ENCODE results near the gene NCMAP. TPM values are rescaled to one million over a fixed set of nuclear protein-coding genes. Genes with fewer than 3 reads are reported as not detected.

NCMAP gene
- total RNA-seq, 1 experiment from 2014 or later: 0.33 TPM

DNA sequence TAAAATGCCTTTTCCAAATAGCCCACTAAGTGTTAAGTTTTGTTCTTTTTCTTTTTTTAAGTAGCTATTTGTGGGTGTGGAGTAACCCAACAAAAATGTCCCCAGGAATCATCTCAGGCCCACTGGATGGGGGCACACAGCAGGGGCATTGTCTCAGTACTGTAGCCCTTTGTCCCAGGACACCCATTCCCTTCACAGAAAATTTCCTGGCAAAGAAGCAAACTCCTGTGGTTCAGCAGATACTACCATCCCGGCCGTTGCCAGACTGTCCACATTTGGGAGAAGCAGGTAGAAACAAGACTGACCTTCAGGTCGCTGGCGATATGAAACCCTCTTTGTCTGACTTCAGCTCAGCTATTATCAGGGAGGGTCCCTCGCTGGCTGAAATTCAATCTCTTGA, 63.5 kb downstream of the NCMAP start:
- no peaks in the 10 kb centered on the region for H3K9me3 ChIP-seq (ENCODE audit: control insufficient read depth, insufficient read depth, low read depth, low read length)
- intact Hi-C loops (cut with micrococcal nuclease; ENCODE audit: unreplicated experiment) (no loop called here), in situ Hi-C loops (cut with HindIII; ENCODE audit: low pct_unique_long_range_greater_than_20kb, low sequenced_read_pairs) (no loop called here)
- ATAC-seq (no peak), DNase-seq (ENCODE audit: low read depth, low spot score) (no peak)
- CTCF ChIA-PET: no interaction called here
- no peak overlapping the region for H3K27ac ChIP-seq (ENCODE audit: low read length)
- no peak for TF ChIP-seq TCF7L2 (IDR thresholded peaks at IDR 0.05; ENCODE audit: low read depth, low read length)
- TF ChIP-seq, protein P1, sequence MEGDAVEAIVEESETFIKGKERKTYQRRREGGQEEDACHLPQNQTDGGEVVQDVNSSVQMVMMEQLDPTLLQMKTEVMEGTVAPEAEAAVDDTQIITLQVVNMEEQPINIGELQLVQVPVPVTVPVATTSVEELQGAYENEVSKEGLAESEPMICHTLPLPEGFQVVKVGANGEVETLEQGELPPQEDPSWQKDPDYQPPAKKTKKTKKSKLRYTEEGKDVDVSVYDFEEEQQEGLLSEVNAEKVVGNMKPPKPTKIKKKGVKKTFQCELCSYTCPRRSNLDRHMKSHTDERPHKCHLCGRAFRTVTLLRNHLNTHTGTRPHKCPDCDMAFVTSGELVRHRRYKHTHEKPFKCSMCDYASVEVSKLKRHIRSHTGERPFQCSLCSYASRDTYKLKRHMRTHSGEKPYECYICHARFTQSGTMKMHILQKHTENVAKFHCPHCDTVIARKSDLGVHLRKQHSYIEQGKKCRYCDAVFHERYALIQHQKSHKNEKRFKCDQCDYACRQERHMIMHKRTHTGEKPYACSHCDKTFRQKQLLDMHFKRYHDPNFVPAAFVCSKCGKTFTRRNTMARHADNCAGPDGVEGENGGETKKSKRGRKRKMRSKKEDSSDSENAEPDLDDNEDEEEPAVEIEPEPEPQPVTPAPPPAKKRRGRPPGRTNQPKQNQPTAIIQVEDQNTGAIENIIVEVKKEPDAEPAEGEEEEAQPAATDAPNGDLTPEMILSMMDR (IDR thresholded peaks at IDR 0.05): no peak
- TF ChIP-seq, protein P2, sequence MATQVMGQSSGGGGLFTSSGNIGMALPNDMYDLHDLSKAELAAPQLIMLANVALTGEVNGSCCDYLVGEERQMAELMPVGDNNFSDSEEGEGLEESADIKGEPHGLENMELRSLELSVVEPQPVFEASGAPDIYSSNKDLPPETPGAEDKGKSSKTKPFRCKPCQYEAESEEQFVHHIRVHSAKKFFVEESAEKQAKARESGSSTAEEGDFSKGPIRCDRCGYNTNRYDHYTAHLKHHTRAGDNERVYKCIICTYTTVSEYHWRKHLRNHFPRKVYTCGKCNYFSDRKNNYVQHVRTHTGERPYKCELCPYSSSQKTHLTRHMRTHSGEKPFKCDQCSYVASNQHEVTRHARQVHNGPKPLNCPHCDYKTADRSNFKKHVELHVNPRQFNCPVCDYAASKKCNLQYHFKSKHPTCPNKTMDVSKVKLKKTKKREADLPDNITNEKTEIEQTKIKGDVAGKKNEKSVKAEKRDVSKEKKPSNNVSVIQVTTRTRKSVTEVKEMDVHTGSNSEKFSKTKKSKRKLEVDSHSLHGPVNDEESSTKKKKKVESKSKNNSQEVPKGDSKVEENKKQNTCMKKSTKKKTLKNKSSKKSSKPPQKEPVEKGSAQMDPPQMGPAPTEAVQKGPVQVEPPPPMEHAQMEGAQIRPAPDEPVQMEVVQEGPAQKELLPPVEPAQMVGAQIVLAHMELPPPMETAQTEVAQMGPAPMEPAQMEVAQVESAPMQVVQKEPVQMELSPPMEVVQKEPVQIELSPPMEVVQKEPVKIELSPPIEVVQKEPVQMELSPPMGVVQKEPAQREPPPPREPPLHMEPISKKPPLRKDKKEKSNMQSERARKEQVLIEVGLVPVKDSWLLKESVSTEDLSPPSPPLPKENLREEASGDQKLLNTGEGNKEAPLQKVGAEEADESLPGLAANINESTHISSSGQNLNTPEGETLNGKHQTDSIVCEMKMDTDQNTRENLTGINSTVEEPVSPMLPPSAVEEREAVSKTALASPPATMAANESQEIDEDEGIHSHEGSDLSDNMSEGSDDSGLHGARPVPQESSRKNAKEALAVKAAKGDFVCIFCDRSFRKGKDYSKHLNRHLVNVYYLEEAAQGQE (IDR thresholded peaks at IDR 0.05; ENCODE audit: insufficient read depth in 1 of 2, low read depth in 2 of 2, low read length in 1 of 2): no peak
- TF ChIP-seq SIN3A (IDR thresholded peaks at IDR 0.05; ENCODE audit: borderline replicate concordance, insufficient read depth, low read depth, low read length): no peak
- no peak for TF ChIP-seq POLR2AphosphoS5 (IDR thresholded peaks at IDR 0.05; ENCODE audit: low read depth, low read length)
- H3K27me3 ChIP-seq (ENCODE audit: control insufficient read depth, insufficient read depth, low read length): peaks cover 5% of the 10 kb centered on the region; the same call in 1 of the 2 replicates
- no TSS peak for BruUV-seq (replicated peaks)
- no peaks in the 10 kb centered on the region for H3K36me3 ChIP-seq (ENCODE audit: control insufficient read depth, insufficient read depth, low read length)
- no peak overlapping the region for H3K4me3 ChIP-seq (ENCODE audit: low read depth in 2 of 2, low read length in 2 of 2)
- no peaks in the 10 kb centered on the region for H3K4me1 ChIP-seq (ENCODE audit: control insufficient read depth, insufficient read depth, low read length)
- POLR2A ChIA-PET: no interaction called here

DNA sequence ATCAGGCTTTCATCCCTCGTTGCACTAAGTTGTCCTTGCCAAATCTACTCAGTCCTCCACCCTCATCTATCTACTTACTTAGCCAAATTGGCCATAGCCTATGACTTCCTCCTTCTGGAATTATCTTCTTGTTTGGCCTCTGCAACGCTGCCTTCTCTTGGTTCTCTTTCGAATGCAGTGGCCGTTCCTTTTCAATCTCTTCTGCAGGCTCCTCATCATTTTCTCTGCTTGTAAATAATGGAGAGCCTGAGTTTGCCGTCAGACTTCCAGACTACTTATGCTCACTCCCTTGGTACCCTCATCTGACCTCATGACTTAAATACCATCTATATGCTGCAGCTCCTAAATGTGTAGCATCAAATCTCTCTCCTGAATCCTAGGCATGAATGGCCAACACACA, 64.8 kb downstream of the NCMAP start:
- no peak overlapping the region for H3K27ac ChIP-seq (ENCODE audit: low read length)
- DNase-seq (ENCODE audit: low read depth, low spot score) (no peak), ATAC-seq (no peak)
- no peaks in the 10 kb centered on the region for H3K4me1 ChIP-seq (ENCODE audit: control insufficient read depth, insufficient read depth, low read length)
- TF ChIP-seq TCF7L2 (IDR thresholded peaks at IDR 0.05; ENCODE audit: low read depth, low read length) (no peak), POLR2AphosphoS5 (IDR thresholded peaks at IDR 0.05; ENCODE audit: low read depth, low read length) (no peak), SIN3A (IDR thresholded peaks at IDR 0.05; ENCODE audit: borderline replicate concordance, insufficient read depth, low read depth, low read length) (no peak)
- TF ChIP-seq, protein P2 (IDR thresholded peaks at IDR 0.05; ENCODE audit: insufficient read depth in 1 of 2, low read depth in 2 of 2, low read length in 1 of 2): no peak
- TF ChIP-seq, protein P1 (IDR thresholded peaks at IDR 0.05): no peak
- H3K36me3 ChIP-seq (ENCODE audit: control insufficient read depth, insufficient read depth, low read length): no peaks in the 10 kb centered on the region
- no TSS peak for BruUV-seq (replicated peaks)
- intact Hi-C loops (cut with micrococcal nuclease; ENCODE audit: unreplicated experiment): no loop called here
- H3K4me3 ChIP-seq (ENCODE audit: low read depth in 2 of 2, low read length in 2 of 2): no peak overlapping the region
- H3K27me3 ChIP-seq (ENCODE audit: control insufficient read depth, insufficient read depth, low read length): peaks cover 4% of the 10 kb centered on the region; the same call in 1 of the 2 replicates
- POLR2A ChIA-PET: no interaction called here
- in situ Hi-C loops (cut with HindIII; ENCODE audit: low pct_unique_long_range_greater_than_20kb, low sequenced_read_pairs): no loop called here
- H3K9me3 ChIP-seq (ENCODE audit: control insufficient read depth, insufficient read depth, low read depth, low read length): no peaks in the 10 kb centered on the region
- CTCF ChIA-PET: no interaction called here

Data from Panc1 (cell line).